ENCODE measurements around the gene SASH3.

SASH3 gene

GRCh38 chrX:129830494-129830893, 50.7 kb downstream of the SASH3 start:
- no peak for DNase-seq (ENCODE audit: low spot score)
- CTCF ChIA-PET: interaction anchor here (0.6 to 0.8 kb wide), 2 partner anchors 12 to 66 kb away, joined by 4 read pairs; no protein-coding TSS in a partner anchor
- TF ChIP-seq CTCF (conservative IDR thresholded peaks at IDR 0.05; ENCODE audit: low read depth): no peak
- POLR2A ChIA-PET (ENCODE audit: low non-redundant PET): no interaction called here
- no peak overlapping the region for H3K27ac ChIP-seq

- POLR2A ChIA-PET (ENCODE audit: low non-redundant PET): no interaction called here
- CTCF ChIA-PET: interaction anchor here (0.5 to 0.8 kb wide), 3 partner anchors 9 to 65 kb away, joined by 3 to 4 read pairs (median 4); no protein-coding TSS in a partner anchor
- no peak overlapping the region for H3K27ac ChIP-seq
- no peak for DNase-seq (ENCODE audit: low spot score)
- no peak for TF ChIP-seq CTCF (conservative IDR thresholded peaks at IDR 0.05; ENCODE audit: low read depth)
These were observed 51.5 kb downstream of the SASH3 start for GRCh38 chrX:129831091-129831885.

DNA sequence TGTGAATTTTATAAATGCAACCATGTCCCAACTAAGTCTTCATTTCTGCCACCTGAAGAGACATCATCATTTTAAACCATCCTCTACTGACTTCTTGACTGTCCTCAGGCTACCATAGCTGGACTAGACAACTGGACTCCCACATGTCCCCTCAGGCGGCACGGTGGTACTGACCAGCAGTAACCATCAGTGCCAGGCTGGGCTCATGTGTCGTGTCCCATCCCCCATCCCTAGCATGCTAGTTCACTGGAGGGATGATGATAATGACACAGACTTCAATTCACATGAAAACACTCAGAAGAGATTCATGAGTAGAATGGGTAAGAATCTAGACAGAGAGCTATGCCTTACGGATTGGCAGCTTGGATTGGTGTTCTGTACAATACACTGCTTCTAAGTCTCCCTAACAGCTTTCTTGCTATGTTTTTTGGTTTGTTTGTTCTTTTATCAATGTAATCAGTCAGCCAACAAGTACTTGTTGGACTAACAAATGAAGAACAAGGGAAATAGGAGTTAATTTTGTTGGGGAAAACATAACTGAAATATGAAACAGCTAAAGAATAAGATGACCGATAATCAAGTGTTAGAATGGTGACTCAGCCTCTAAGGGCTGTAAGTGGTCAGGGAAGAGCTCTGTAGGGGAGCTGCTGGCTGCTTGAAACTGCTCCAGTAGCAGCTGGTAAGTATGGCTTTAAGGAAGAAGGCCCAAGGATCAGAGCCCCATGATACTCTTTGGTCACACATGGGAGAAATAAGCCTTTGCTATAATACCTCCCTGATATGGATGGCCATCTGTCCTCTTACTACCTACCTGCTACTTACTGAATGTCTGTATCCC, 53.6 kb downstream of the SASH3 start:
- POLR2A ChIA-PET (ENCODE audit: low non-redundant PET): interaction anchor here (0.6 kb wide), 1 partner anchor 180 kb away, joined by 7 read pairs; no protein-coding TSS in a partner anchor
- no peak for TF ChIP-seq CTCF (conservative IDR thresholded peaks at IDR 0.05; ENCODE audit: low read depth)
- no peak overlapping the region for H3K27ac ChIP-seq
- CTCF ChIA-PET: interaction anchor here (0.6 kb wide), 2 partner anchors 14 to 30 kb away, joined by 3 to 4 read pairs; no protein-coding TSS in a partner anchor
- DNase-seq (ENCODE audit: low spot score): no peak

DNA sequence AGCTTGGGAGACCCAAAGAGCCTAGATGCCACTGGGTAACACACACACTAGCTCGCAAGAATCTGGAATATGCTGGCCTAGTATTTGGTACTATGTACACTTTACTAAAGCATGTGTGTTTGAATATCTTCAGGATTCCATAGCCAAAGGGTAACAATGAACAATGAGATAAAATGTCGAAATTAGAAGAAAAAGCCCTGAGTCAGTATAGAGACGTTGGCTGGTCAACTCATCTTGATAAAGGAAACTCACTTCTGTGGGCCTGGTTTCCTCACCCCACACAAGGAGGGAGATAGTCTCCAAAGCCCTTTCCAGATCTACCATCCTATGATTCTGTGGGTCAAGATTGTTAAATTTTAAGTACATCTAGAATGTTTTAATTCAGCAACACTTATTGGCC, 57.1 kb downstream of the SASH3 start:
- CTCF ChIA-PET: no interaction called here
- no peak for DNase-seq (ENCODE audit: low spot score)

GRCh38 chrX:129840344-129840743, 60.6 kb downstream of the SASH3 start:
- ChIA-PET CTCF (interaction anchor here (0.7 kb wide), 1 partner anchor 9 kb away, joined by 3 read pairs; no protein-coding TSS in a partner anchor), POLR2A (ENCODE audit: low non-redundant PET) (no interaction called here)
- no peak for DNase-seq (ENCODE audit: low spot score)
- TF ChIP-seq CTCF (conservative IDR thresholded peaks at IDR 0.05; ENCODE audit: low read depth): no peak
- no peak overlapping the region for H3K27ac ChIP-seq

More for the DNA sequence above, 57.1 kb downstream of the SASH3 start:
- POLR2A ChIA-PET (ENCODE audit: low non-redundant PET): no interaction called here
- no peak overlapping the region for H3K27ac ChIP-seq
- TF ChIP-seq CTCF (conservative IDR thresholded peaks at IDR 0.05; ENCODE audit: low read depth): no peak

- TF ChIP-seq CTCF (conservative IDR thresholded peaks at IDR 0.05; ENCODE audit: low read depth): no peak
- POLR2A ChIA-PET (ENCODE audit: low non-redundant PET): no interaction called here
- CTCF ChIA-PET: no interaction called here
- DNase-seq (ENCODE audit: low spot score): no peak
- peak overlapping the region; percentile 75 for H3K27ac ChIP-seq
These were observed 62.9 kb downstream of the SASH3 start for GRCh38 chrX:129842510-129843208.
